Lower lobe of right lung (tissue), 2 donors: ENCODE results near the gene CADM1. TPM values are rescaled to one million over a fixed set of nuclear protein-coding genes. Genes with fewer than 3 reads are reported as not detected.

Source experiments
- ATAC-seq, 2 donors: fragments of 200-7000 bp; cut with Tn5 transposase; one replicate each; pipeline ENCODE4 v1.9.1; 2020 to 2022; ENCODE audit warnings: mild to moderate bottlenecking in 2 of 2, moderate library complexity in 2 of 2
- DNase-seq: peaks from one replicate; pipeline ENCODE4 v3.0.0-alpha.2; 2020
- H3K27ac ChIP-seq: fragments of 200-600 bp; one replicate; pipeline ENCODE4 v1.8.0; 2022
- H3K27me3 ChIP-seq: fragments of 200-600 bp; one replicate; pipeline ENCODE4 v1.8.0; 2022; ENCODE audit warnings: low read depth
- H3K36me3 ChIP-seq: fragments of 200-600 bp; one replicate; pipeline ENCODE4 v1.8.0; 2022; ENCODE audit warnings: mild to moderate bottlenecking
- H3K4me1 ChIP-seq: fragments of 200-600 bp; one replicate; pipeline ENCODE4 v1.8.0; 2022
- H3K4me3 ChIP-seq: fragments of 200-600 bp; one replicate; pipeline ENCODE4 v1.8.0; 2022; ENCODE audit warnings: mild to moderate bottlenecking
- H3K9me3 ChIP-seq: fragments of 200-600 bp; one replicate; pipeline ENCODE4 v1.8.0; 2022
- CTCF ChIP-seq: fragments of 200-600 bp; IDR thresholded peaks from one replicate; pipeline ENCODE4 v1.8.0; 2022; ENCODE audit warnings: antibody characterized with exemption, mild to moderate bottlenecking
- intact Hi-C: fragments of 100-400 bp; cut with DNase I; formaldehyde crosslinking; loops from one replicate; pipeline ENCODE4 v1.11.0; 2022
- total RNA-seq: library from RNA; stranded (reverse); fragmentation: NEBNext Ultra II Directional; extraction: Animal tissue kit (Norgen Biotek cat#: 25700); gene quantifications from one replicate; pipeline ENCODE4 v1.2.1, GENCODE V29; 2021
- donor health status: DM: no; HTN: yes; CAD: no; lungs with severe emphysema.

Gene CADM1
- total RNA-seq, 1 donor from 2014 or later: 149 TPM

DNA sequence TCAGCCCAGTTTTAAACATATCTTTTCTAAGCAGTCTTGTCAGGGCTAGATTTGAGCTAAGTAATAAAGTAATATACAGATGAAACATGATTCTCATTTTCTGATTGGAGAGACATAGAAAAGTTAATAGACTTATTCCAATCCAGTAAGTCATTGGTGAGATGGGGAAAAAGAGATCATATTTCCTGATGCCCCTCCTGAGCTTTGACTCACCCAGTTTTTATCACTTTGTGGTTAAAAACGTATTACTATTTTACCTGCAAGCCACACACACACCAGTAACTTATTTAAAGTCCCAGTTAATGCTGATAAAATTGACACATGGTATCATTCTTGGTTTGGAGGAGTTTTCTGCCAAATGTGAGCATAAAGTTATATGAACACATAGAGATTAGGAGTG, 306.8 kb downstream of the CADM1 start:
- no peaks in the 10 kb centered on the region for H3K36me3 ChIP-seq
- DNase-seq (no peak), ATAC-seq (no peak)
- H3K27me3 ChIP-seq: no peaks in the 10 kb centered on the region
- H3K4me3 ChIP-seq: no peak overlapping the region
- TF ChIP-seq CTCF: no peak
- H3K9me3 ChIP-seq: no peaks in the 10 kb centered on the region
- no peak overlapping the region for H3K27ac ChIP-seq
- intact Hi-C loops: no loop called here
- no peaks in the 10 kb centered on the region for H3K4me1 ChIP-seq

GRCh38 chr11:115197031-115197430, 307.2 kb downstream of the CADM1 start:
- ATAC-seq (no peak), DNase-seq (no peak)
- no peak for TF ChIP-seq CTCF
- intact Hi-C loops: no loop called here
- H3K9me3 ChIP-seq: no peaks in the 10 kb centered on the region
- no peak overlapping the region for H3K27ac ChIP-seq
- no peaks in the 10 kb centered on the region for H3K27me3 ChIP-seq
- no peak overlapping the region for H3K4me3 ChIP-seq
- no peaks in the 10 kb centered on the region for H3K4me1 ChIP-seq
- no peaks in the 10 kb centered on the region for H3K36me3 ChIP-seq

DNA sequence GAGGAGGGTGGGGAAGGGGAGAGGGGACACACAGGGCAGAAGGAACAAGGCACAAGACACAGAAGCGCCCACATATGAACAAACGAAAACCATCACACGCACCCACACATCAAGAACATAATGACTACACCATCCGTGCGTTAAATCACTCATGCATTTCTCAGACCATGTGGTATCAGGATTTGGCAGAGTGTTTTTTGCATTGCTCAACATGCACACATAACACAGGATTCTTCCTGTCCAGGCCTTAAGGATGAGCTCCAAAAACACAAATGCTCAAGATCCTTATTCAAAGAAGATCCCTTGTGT, 309.5 kb downstream of the CADM1 start:
- Histone ChIP-seq H3K4me3 (no peak overlapping the region), H3K27me3 (no peaks in the 10 kb centered on the region), H3K27ac (no peak overlapping the region), H3K9me3 (no peaks in the 10 kb centered on the region), H3K4me1 (no peaks in the 10 kb centered on the region), H3K36me3 (no peaks in the 10 kb centered on the region)
- TF ChIP-seq CTCF: no peak
- ATAC-seq (peak; percentile 26 to 51), DNase-seq (no peak)
- intact Hi-C loops: no loop called here

DNA sequence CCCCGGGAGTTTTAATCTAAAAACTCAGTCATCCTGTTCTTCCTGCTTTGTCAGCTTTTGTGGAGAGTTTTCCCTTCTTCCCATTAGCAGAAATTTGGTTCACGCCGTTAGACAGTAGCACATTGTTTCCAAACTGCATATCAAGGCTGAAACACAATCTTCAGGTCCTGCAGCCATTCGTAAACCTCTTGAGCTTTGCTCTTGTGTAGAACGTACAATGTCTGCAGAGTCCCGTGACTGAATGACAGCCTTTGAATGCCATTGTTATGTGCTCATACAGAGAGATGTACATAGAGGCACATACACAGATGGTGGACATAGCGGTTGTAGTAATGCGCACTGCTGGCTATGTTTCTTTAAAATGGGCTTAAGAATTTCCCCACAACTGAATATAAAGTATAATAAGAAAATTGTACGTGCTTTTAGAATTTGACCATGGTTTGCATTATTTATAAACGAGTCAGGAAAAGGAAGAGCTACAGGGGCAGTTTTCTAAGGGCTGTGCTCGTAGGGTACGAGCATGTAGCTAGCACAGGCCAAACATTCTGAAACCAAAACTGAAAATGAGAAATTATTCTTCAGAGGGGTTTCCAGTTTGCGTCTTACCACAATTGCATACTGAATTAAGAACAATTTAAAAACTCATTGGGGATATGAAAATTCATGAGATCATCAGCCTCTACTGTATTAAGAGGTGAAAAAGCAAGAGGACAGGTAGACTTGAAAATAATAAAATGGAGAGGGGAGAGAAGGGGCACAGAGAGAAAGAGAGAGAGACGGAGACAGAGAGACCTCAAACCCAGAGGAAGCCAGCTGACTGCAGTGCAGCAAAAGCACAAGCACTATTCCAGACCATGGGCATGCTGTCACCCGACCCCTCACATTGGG, 310.1 kb downstream of the CADM1 start:
- no peaks in the 10 kb centered on the region for H3K9me3 ChIP-seq
- intact Hi-C loops: no loop called here

DNA sequence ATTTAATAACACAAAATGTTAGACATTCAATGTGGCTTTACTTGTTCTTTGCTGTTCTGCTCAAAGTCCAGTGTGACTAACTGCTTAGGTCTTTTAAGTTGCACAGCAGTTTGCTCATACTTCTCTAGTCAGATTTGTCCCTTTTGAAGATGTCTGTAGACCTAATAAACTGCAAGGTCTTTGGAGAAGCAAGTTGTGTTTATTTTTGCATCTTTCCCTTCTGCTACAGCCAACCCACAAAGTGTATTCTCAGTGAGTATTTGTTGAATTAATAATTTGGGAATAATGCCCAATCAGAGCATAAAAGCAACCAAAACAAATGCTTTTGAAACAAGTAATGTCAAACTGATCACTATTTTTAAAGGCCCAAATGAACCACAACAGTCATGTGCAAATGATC, 312.5 kb downstream of the CADM1 start:
- H3K9me3 ChIP-seq: no peaks in the 10 kb centered on the region
- no peak for DNase-seq
- H3K4me3 ChIP-seq: no peak overlapping the region
- TF ChIP-seq CTCF: no peak
- H3K36me3 ChIP-seq: no peaks in the 10 kb centered on the region
- no peaks in the 10 kb centered on the region for H3K4me1 ChIP-seq
- ATAC-seq: no peak
- no peaks in the 10 kb centered on the region for H3K27me3 ChIP-seq
- H3K27ac ChIP-seq: no peak overlapping the region
- intact Hi-C loops: no loop called here

More for the DNA sequence above, 310.1 kb downstream of the CADM1 start:
- H3K36me3 ChIP-seq: no peaks in the 10 kb centered on the region
- no peak for TF ChIP-seq CTCF
- no peak overlapping the region for H3K4me3 ChIP-seq
- H3K27me3 ChIP-seq: no peaks in the 10 kb centered on the region
- H3K27ac ChIP-seq: no peak overlapping the region
- no peaks in the 10 kb centered on the region for H3K4me1 ChIP-seq
- DNase-seq (no peak), ATAC-seq (no peak)
